Fibroblast of gingiva (primary cell): Measurements from ENCODE around the gene GNG3.

Experiments
- DNase-seq: peaks from one replicate; pipeline ENCODE4 v3.0.0-alpha.2; 2011; ENCODE audit warnings: low read depth

GNG3 gene

DNA sequence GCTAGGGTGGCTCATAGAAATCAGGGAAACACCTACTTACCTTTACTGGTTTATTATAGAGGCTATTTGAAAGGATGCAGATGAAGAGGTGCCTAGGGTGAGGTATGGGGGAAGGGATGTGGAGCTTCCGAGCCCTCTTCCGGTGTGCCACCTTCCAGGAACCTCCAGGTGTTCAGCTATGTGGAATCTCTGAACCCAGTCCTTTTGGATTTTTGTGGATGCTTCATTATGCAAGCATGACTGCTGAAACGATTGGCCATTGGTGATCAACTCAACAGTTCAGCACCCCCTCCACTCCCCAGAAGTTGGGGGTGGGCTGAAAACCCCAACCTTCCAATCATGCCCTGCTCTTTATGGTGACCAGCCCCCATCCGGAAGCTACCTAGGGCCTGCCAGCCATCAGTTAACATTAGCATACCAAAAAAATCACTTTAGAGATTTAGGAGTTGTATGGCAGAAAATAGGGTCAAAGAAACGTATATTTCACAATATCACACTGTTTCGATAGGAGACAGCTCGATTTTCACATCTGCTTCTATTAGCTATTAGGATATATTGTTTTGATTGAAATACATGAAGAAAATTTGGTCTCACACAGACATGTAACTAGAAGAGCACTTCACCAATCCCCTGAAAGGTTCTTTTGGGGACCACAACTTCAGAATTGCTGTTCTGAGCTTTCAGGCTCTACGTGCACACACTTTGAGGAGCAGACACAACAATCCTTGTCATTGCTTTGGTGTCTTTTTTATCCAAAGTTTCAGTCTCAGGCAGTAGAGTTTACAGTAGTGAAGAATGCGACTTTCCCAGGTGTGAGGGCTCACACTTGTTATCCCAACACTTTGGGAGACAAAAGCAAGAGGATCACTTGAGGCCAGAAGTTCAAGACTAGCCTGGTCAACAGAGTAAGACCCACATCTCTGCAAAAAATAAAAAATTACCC is 50.6 kb downstream of the GNG3 start:
- no peak for DNase-seq
